ENCODE data around the gene ARTN. TPM values are rescaled to one million over a fixed set of nuclear protein-coding genes. Genes with fewer than 3 reads are reported as not detected.

Gene ARTN
- total and polyA plus RNA-seq, 7 donors: 0.05 to 0.79 (median 0.43) TPM; not detected in 1

GRCh38 chr1:43978551-43979260 is 45.1 kb downstream of the ARTN start, which contains the start of gene B4GALT2:
B4GALT2 (plus strand) TSS chr1:43979210; CDS start chr1:43981161, 1,951 bp downstream.
- Histone ChIP-seq H3K4me3 (peak within 1 kb of the TSS; percentile 94), H3K4me1 (peaks cover 35% of the 10 kb centered on the region), H3K36me3 (ENCODE audit: insufficient read depth in 1 of 2, low read depth in 1 of 2) (peaks cover 0 to 34% of the 10 kb centered on the region in 2 donors), H3K9me3 (no peaks in the 10 kb centered on the region), H3K27me3 (ENCODE audit: insufficient read depth in 3 of 3, low read length in 2 of 3) (no peaks in the 10 kb centered on the region), H3K27ac (peak within 1 kb of the TSS; percentile 74)
- intact Hi-C loops (cut with DNase I): no loop called here
- TF ChIP-seq CTCF (IDR thresholded peaks at IDR 0.05): no peak
- peak in 1 of 4 donors; percentile 15 for ATAC-seq
- peak; percentile 64 to 74 for DNase-seq
- 7 to 18% (median 17%) methylated on average over 21 to 54 of the region's 54 CpGs for WGBS, 3 donors

- intact Hi-C loops (cut with DNase I): no loop called here
- no peaks in the 10 kb centered on the region for H3K27me3 ChIP-seq (ENCODE audit: insufficient read depth in 3 of 3, low read length in 2 of 3)
- DNase-seq (no peak), ATAC-seq (no peak)
- 0 to 2% (median 1%) methylated on average over 11 to 45 of the region's 45 CpGs for WGBS, 3 donors
- H3K9me3 ChIP-seq: no peaks in the 10 kb centered on the region
- H3K27ac ChIP-seq: peak overlapping the region; percentile 74
- peaks cover 0 to 35% of the 10 kb centered on the region in 2 donors for H3K36me3 ChIP-seq (ENCODE audit: insufficient read depth in 1 of 2, low read depth in 1 of 2)
- TF ChIP-seq CTCF (IDR thresholded peaks at IDR 0.05): no peak
- peaks cover 30% of the 10 kb centered on the region for H3K4me1 ChIP-seq
- H3K4me3 ChIP-seq: peak overlapping the region; percentile 94
Observed at GRCh38 chr1:43979261-43979527, 45.6 kb downstream of the ARTN start.

- TF ChIP-seq CTCF (IDR thresholded peaks at IDR 0.05): no peak
- peaks cover 0 to 40% of the 10 kb centered on the region in 2 donors for H3K36me3 ChIP-seq (ENCODE audit: insufficient read depth in 1 of 2, low read depth in 1 of 2)
- intact Hi-C loops (cut with DNase I): no loop called here
- DNase-seq (peak; percentile 53 to 75), ATAC-seq (peak; percentile 11 to 19 (median 15))
- peak overlapping the region; percentile 74 for H3K27ac ChIP-seq
- 2 to 8% (median 3%) methylated on average over 21 to 45 of the region's 45 CpGs for WGBS, 3 donors
- no peaks in the 10 kb centered on the region for H3K9me3 ChIP-seq
- peak overlapping the region; percentile 94 for H3K4me3 ChIP-seq
- H3K4me1 ChIP-seq: peaks cover 28% of the 10 kb centered on the region
- no peaks in the 10 kb centered on the region for H3K27me3 ChIP-seq (ENCODE audit: insufficient read depth in 3 of 3, low read length in 2 of 3)
Observed at GRCh38 chr1:43979528-43980254, 46.1 kb downstream of the ARTN start.

- H3K4me1 ChIP-seq: peaks cover 27% of the 10 kb centered on the region
- TF ChIP-seq CTCF (IDR thresholded peaks at IDR 0.05): no peak
- H3K4me3 ChIP-seq: peak overlapping the region; percentile 94
- peak overlapping the region; percentile 74 for H3K27ac ChIP-seq
- intact Hi-C loops (cut with DNase I): no loop called here
- DNase-seq (no peak), ATAC-seq (no peak)
- no peaks in the 10 kb centered on the region for H3K27me3 ChIP-seq (ENCODE audit: insufficient read depth in 3 of 3, low read length in 2 of 3)
- 55 to 60% (median 57%) methylated on average over 13 of the region's 13 CpGs for WGBS, 3 donors
- no peaks in the 10 kb centered on the region for H3K9me3 ChIP-seq
- peaks cover 0 to 44% of the 10 kb centered on the region in 2 donors for H3K36me3 ChIP-seq (ENCODE audit: insufficient read depth in 1 of 2, low read depth in 1 of 2)
Observed at GRCh38 chr1:43980255-43981134, 46.9 kb downstream of the ARTN start.

Data from psoas muscle (tissue), 8 donors.